Stimulated activated CD8-positive, alpha-beta memory T cell treated with anti-CD3 and anti-CD28 coated beads, Interleukin-4, amount 100 ng/mL, for 24 hours (primary cell): ENCODE results near the gene SORCS1.
"Not testable (repeated sequence)": the region's sequence is repeated elsewhere in the genome, so short reads cannot be mapped to it uniquely, and the experiment has no call there.

Source experiments
- DNase-seq: peaks from one replicate; pipeline ENCODE4 v3.0.0-alpha.2; 2020; ENCODE audit warnings: low read depth

Gene SORCS1

DNA sequence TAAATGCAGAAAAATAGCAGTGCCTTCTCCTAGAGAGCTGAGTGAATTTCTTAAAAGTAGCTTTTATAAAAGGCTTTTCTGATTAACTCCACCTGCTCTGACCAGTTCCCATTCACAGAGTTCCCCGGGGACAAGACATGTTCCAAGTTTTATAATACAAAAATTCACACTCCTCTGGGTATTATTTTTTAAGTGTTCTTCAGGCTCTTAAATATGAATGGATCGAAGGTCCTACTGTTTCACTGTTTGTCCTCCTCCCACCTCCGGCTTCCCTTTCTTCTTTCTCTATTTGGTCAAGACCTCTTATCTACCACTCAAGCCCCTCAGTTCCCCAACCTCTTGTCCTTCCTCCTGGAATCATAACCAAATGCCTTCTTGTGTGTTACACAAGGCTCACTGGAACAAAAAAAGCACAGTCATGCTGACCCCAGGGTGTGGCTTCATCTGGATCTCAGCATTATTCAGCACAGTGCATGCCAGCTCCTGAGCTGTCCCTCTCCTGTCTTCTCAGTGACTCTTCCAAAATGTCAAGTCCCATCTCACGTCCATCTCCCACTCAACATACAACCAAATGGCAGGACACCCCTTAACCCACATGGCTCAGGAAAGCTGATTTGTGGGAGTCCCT lies 222.4 kb downstream of the SORCS1 start:
- DNase-seq, result no peak

DNA sequence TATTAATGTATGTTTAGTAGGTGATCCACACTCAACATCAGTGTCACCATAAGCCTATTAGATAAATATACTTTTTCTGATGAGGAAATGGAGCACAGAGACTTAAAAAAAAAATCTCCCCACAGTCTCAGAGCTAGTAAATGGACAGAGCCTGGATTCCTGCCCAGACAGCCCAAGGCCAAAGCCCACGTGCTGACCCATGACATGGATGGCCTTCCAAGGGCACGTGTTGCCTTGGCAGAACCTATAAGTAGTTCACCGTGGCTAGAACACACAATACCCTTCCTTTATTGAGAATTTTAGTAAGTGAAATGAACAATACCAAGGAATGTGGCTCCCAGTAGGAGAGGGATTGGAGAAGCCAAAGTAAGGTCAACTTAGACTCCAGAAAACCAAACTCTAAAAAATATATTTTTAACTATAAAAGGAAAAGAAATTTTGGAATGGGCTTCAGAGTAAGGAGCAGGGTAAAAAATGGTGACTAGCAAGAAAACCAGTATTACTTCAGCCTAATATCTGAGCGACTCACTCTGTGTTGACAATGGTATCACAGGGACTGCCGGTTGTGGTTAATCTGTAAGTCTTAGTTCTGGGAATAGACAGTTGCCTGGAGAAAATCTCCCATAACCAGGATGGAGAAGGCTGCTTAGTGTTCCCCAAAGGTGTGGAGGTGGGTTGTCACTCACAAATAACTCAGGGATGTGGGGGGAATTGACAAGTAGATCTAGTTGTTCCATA lies 223.0 kb downstream of the SORCS1 start:
- no peak for DNase-seq

DNA sequence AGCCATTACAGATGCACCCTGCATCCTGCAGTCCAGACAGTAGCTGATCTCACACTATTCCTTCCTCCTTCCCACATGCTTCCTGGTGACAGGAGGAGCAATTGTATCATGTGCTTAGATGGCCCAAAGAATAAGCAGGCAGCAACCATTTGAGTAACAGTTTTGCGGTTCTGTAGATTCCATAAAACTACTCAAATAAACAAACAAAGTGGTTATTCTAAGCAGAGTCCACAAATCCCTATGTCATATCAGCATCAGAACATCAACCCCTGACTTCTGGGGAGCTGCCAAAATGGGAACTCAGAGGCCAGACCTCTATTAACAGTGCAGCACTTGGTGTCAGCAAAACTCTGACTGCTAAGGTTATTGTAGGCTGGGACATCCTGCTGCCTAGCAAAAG lies 226.0 kb downstream of the SORCS1 start:
- no peak for DNase-seq

DNA sequence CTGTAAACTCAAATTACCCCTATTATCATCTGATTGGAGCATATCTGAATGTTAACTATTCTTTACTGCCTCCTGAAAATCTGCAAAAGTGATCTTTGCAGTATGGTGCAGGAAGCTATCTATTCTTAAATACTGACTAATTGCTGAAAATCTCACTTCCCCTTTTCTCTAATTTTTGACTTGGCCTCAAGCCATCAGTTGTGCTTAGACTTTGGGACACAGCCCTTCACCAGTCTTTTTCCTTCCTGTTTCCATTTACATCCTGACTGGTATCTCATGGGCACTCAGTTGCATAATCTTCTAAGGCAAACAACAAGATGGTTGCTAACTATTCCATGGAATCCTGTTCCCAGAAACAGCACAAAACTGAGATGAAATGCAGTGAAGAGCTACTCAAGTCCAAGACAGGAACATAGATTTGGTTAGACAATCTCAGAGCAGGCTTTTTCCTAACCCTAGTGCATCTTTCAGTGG lies 228.5 kb downstream of the SORCS1 start:
- DNase-seq, result no peak

DNA sequence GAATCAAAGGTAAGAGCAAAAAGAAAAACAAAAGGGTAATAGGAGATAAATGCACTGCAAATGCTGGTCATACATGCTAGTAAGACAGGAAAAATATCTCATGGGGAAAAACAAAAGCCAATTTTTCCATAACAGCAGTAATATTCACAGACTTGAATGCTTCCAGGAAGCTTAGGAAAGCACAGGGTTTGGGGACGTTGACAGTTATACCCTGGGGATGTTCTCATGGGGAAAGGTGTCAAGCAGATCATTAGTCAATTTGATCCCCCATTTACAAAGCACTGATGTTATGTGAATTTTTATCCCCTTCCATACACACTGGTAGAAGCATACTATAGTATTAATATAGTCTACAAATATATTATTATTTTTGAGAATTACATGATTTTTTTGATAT lies 232.7 kb downstream of the SORCS1 start:
- no peak for DNase-seq

DNA sequence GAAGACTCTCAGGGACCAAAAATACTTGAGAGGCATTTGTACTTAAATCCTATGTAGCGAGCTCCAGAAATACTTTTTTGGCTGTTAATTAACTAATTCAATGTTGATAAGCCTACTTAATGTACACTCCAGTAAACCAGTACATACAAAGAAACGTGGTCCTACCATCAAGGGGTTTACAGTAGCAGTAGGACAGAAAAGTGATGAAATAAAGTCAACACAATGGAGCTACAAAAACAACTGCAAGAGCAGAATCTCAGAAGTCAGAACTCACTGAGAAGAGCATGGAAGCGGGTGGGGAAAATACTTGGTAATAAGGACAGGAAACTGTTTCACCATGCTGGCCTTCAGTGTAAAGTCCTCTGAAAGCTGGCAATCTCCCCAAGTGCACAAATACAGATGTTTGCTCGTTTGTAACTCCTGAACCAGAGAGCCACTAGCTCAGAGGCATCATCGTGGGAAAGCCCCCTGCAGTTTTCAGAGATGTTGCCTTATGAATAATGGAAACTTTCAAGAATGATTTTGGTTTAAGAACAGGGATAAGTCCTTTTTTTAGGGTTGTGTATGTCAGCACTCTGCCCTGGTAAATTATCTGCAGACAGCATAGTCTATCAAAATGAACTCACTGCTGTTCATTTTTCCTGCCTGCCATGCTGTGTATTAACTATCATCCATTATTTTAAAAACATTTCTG lies 233.2 kb downstream of the SORCS1 start:
- DNase-seq, result no peak

DNA sequence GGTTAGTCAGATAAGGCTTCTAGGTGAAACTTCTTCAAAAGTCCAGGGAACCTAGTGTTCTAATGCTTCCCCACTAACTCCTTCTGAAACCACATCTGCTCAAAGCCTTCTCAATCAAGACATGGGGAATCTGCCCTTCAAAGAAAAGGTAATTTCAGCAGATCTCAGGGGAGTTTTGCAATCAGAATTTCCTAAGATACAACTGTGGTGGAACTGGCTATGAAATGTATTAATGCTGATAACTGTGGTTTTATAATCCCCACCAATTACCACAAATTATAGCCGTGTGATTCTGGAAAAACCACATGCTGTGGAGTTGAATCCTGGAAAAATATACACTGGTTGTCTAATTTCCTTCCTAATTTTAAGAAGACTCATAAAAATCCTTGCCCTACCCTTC lies 233.8 kb downstream of the SORCS1 start:
- no peak for DNase-seq

DNA sequence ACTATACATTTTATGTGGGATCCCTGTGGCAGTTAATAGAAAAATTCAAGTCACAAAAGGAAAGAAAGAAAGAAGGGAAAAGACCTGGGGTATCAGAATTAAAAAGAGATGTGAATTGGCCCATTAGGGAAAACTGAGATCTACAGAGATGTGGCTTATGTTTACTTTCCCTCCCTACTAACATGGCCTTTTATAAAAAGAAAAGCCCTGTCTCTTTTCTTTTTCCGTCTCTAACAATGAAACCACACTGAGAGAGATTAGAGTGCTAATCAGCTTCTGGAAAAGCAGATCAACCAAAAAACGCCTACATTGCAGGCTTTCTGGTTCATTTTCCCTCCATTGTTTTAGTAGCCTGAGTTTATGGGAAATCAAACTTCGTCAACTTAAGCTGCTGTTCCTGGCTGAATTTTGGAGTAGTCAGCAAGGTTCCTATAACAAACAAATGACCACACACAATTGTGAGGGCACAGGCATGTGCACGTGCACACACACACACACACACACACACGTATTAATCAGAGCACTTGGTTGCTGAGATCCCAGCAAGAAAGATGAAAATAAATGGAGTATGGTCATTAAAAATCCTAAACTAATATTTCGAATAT lies 235.1 kb downstream of the SORCS1 start:
- DNase-seq, result no peak

DNA sequence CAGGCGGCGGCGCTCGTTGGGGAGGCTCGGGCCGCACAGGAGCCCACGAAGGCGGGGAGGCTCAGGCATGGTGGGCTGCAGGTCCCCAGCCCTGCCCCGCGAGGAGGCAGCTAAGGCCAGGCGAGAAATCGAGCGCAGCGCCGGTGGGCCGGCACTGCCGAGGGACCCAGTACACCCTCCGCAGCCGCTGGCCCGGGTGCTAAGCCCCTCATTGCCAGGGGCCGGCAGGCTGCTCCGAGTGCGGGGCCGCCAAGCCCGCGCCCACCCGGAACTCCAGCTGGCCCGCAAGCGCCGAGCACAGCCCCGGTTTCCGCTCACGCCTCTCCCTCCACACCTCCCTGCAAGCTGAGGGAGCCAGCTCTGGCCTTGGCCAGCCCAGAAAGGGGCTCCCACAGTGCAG lies 236.4 kb downstream of the SORCS1 start:
- DNase-seq, result not testable (repeated sequence)

DNA sequence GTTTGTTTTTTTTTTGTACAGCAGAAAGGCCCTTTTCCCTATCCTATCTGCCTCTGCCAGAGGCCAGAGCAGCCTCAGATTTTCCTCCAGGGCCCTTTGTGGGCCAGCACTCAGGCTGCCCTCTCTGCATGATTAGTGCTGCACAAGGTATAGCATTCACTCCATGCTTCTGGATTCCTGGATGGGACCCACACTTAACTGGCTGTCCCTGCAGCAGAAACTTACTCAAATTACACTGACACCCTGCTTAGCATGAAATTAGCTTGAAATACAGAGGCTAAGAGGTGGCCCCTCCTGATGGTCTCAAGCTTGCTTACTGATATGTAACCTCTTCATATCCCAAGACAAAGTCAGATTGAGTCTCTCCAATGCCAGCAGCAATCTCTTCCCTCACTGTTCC lies 239.3 kb downstream of the SORCS1 start:
- no peak for DNase-seq

DNA sequence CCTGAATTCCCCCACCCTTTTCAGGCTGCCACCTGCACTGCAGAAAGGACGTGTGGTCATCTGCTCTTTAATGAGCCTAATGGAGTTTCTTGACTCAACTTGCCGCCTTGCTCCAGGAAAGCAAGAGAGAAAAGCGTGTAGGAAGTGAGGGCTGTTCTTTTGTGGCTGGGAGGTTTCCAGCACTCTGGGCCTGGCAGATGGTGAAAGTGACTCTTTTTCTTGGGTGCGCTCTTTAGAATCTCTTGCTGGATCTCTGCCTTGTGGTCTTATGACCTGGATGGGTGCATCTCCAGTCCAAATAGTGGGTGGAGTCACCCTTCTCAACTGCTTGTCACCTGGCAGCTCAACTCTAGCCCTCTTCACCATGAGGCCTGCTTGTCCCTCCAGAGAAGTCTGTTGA lies 244.0 kb downstream of the SORCS1 start:
- no peak for DNase-seq

DNA sequence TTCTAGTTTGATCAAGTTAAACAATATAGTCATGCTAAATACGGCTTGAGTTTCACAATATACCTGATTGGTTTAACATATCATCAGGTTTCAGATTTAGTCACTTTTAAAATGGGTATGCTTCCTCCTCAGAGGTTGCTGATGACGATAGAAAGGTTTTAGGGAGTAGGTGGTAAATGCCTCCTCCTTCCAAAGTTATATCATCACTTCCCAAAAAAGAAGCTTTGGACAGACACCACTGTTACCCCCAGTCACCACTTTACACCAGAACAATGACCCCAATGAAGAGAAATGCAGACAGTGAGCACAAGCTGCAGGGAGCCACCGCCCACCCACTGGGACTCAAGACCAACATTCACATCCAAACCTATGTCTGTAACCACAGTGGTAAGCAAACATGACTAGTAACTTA lies 244.6 kb downstream of the SORCS1 start:
- DNase-seq, result no peak

DNA sequence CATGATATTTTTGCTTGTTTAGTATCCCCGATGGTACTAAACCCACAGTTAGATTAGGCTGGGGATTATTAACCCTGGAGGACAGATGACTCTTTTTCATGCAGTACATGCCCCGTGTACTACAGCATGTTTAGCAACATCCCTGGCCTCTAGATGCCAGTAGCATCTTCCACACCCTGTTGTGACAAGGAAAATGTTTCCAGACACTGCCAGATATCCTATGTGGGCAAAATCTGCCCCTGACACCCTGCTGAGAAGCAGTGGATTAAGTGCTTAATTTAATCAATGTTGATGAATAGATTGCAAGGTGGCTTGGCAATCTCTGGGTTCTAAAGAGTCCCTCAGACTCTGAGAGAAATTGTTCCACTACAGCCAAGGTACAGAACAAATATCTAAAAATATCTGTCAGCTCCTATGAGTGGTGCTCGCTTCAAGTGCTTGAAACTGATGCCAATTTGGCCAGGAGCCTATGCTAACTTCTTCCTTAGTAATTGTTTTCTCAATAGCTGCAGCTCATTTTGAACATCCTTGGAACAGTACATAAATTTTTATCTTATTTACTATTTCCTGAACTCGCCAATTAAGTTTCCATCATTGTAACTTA lies 247.0 kb downstream of the SORCS1 start:
- no peak for DNase-seq

DNA sequence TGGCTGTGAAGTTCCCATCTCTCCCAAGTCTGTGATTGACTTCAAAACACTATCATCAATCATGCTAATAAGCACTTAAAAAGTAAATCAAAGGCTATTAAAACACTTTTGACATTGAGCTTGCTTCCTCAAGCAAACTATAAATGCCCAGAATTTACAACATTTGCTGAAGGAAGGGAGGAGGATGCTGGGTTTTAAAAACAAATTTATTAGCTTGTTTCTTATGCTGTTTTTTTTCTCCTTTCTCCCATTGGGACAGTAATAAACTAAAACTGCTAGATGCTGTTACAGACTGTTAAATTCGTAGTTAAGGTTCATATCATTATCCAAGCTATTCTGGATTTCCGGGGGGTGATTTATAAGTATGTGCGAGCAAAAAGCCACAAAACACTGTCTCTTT lies 250.5 kb downstream of the SORCS1 start:
- DNase-seq, result no peak

DNA sequence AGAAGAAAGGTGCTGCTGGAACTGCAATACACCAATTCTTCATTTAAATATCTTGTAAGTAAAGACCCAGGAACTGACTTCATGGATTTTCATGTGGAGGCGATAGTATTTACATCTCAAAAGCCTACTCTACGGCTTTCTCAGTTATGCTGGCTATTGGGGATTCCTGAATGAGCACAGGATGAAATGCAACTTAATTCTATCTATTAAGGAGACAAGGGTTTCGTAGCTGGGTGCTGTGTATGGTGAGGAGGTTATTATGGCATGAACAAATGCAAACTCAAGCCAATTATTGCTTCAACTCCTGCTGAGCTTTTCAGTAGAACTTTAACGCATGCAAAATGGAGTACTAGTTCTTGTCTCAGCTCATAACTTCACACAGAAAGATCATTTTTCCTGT lies 251.2 kb downstream of the SORCS1 start:
- no peak for DNase-seq

DNA sequence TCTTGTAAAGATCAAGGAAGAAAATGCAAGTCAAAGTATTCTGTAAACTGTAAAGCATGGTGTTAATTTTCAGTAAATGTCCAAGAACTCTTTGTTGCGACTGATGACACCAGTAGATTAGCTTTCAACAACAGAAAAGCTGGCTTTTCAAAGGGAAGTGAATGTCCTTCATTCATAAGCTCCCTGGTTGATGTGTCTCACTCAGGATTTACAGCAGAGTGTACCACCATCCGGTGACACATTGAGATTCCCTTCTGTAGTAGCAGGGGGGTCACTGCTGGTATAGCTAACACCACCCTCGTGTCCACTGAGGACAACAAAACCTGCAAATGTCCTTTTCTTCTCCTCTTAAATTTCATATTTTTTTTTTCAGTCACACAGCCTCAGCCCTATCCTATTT lies 253.4 kb downstream of the SORCS1 start:
- DNase-seq, result no peak

DNA sequence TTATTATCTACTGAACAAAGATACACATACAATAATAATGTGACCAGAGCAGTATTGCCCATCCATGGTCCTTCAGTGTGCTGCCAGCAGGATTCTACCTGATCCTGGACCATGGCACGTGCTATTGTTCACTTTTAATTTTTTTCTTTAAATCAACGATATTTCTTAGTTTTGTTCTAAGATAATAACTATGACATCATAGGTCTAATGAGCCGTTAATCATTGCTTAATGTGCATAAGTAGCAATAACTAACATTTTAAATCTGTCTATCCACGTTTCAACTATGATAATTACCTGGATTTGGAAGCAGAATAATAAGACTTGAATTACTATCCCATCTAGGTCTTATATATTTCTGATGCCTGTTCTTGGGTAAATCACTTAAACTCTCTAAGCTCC lies 253.8 kb downstream of the SORCS1 start:
- no peak for DNase-seq

DNA sequence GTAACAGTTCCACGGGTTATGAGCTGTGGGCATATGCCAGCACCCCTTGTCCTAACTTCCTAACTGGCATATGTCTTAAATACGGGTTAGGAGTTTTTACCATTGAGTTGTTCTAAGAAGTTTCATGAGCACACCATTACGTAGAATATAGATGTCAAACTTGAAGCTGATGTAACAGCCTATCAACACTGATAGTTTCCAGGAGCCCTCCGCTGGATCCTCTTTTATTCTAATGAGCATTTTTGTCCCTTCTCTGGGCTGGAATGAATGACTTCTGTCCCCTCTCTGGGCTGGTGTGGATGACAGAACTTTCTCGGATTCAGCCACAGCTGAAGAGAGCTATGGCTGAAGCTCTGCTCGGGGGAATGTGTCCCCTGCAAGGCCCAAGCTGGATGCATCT lies 256.3 kb downstream of the SORCS1 start:
- no peak for DNase-seq

DNA sequence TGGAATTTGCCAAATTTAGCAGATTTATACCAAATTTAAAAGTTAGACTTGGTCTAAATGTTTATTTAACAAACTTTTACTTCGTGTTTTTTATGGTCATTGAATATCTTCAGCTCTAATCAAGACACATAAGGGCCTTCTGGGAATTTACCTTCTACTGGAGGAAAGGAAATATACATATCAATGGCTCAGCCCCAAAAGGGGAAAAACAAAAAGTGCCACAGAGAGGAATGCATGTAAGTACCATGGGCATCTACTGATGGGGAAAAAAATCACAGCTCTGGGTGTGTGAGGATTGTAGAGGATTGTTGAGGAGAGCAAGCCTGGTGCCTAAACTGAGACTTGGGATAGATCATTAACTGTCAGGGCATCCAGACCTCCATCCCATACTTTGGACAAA lies 260.3 kb downstream of the SORCS1 start:
- DNase-seq, result no peak

DNA sequence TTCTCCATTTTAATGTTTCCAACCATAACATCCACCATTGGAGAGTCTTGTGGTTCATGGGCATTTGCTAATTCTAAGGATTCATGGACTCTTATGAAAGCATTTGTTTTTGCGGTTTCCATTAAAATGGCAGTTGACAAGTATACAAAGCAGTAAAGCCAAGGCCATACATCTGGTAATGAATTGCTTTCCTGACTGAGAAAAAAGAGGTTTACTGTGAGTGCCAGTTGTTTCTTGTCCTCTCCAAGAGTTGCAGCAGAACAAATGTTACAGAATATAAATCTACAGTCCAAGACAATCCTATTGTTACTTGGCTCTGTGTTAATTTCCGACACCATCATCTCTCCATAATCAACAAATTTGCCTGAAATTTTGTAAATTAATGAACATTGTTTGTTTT lies 261.3 kb downstream of the SORCS1 start:
- no peak for DNase-seq

DNA sequence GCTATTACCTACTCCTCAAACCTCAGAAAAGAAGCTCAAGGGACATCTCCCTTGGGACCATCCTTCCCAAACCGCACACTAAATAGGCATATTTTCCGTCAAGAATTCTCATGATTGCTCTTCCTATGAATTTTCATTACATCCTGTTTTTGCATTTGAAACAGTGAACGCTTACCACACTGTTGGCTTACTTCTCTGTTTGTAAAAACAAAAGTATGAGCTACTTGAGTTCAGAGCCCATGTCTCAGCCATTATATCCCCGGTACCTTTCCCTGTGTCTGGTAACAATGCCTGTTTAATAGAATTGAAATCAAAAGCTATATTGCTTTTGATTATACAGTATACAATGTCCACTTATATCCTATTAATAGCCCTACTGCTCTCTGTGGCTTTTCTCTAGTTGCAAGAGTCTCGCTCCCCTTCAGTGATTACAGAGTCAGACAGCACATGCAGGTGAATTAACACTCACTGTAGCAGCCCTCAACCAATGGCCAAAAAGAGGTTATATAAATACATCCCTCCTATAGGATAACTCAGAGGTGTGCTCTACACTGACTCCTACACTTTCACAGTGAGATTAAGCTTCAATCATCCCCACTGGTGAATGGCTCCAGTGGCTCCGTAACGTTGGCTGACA lies 264.4 kb downstream of the SORCS1 start:
- no peak for DNase-seq

DNA sequence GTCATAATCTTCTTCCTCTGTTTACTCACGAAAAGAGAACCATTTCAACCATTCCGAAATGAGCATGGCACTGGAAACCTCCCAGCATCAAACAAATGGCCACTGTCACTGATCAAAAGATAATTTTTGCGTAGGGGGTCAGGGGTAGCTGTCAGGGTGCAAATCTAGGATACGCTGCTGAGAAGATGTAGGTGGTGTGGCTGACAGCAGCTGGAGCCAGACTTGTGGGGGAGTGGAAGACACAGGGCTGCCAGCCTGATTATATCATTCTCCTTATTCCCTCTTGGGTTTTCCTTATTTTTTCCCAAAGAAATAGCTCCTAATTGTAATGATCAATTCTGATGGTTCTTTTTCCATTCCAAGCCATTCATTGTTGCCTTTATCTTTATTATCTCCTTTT lies 266.1 kb downstream of the SORCS1 start:
- no peak for DNase-seq
